ENCODE results near the gene GIMAP8.

GRCh38 chr7:150405584-150406311, 44.7 kb upstream of the GIMAP8 start:
- no peak for TF ChIP-seq POLR2AphosphoS5 (IDR thresholded peaks at IDR 0.05; ENCODE audit: low read depth, low read length)
- TF ChIP-seq CTCF (IDR thresholded peaks at IDR 0.05) = no peak
- TF ChIP-seq TCF7L2 (IDR thresholded peaks at IDR 0.05; ENCODE audit: low read depth, low read length) = no peak
